K562 (cell line): Measurements from ENCODE around the gene NOSTRIN. TPM values are rescaled to one million over a fixed set of nuclear protein-coding genes. Genes with fewer than 3 reads are reported as not detected.

Experiments
- ADNP ChIP-seq: fragments of 200-800 bp; sonication (Bioruptor generic); IDR thresholded peaks from 2 replicates; pipeline ENCODE4 v1.6.1; 2016; ENCODE audit warnings: missing genetic modification characterization, missing compliant biosample characterization
- CHAMP1 ChIP-seq: fragments of 450-650 bp; IDR thresholded peaks from 2 replicates; pipeline ENCODE4 v1.6.1; 2016; ENCODE audit warnings: mild to moderate bottlenecking
- E2F6 ChIP-seq, 2 experiments: IDR thresholded peaks; 2 replicates each; pipeline ENCODE4 v1.6.1; 2011; ENCODE audit warnings: borderline replicate concordance in 1 of 2, control low read depth in 1 of 2, low read depth in 1 of 2, low read length in 1 of 2, mild to moderate bottlenecking in 1 of 2, mixed read lengths in 1 of 2, moderate library complexity in 1 of 2; ENCODE audit not compliant: insufficient read depth in 1 of 2, insufficient read length in 1 of 2, poor library complexity in 1 of 2, severe bottlenecking in 1 of 2; ENCODE audit errors: extremely low read depth in 1 of 2
- E2F8 ChIP-seq: fragments of 450-650 bp; IDR thresholded peaks from 2 replicates; pipeline ENCODE4 v1.7.1; 2018; ENCODE audit warnings: mild to moderate bottlenecking, low read depth; ENCODE audit not compliant: partially characterized antibody
- ETV5 ChIP-seq: sonication (generic); formaldehyde crosslinking; IDR thresholded peaks from 2 replicates; pipeline ENCODE4 v1.4.0; 2020; ENCODE audit warnings: low read depth, mild to moderate bottlenecking, missing genetic modification reagents
- FOS ChIP-seq: IDR thresholded peaks from 3 replicates; pipeline ENCODE4 v1.6.1; 2011; ENCODE audit not compliant: insufficient read length; ENCODE audit errors: extremely low read depth
- HOXB6 ChIP-seq: fragments of 250-450 bp; sonication (Bioruptor Pico); IDR thresholded peaks from 2 replicates; pipeline ENCODE4 v1.5.1; 2022; ENCODE audit warnings: mild to moderate bottlenecking, borderline replicate concordance
- IFI16 ChIP-seq: fragments of 250-450 bp; sonication (Bioruptor Pico); IDR thresholded peaks from 2 replicates; pipeline ENCODE4 v2.1.2; 2022; ENCODE audit warnings: mild to moderate bottlenecking, inconsistent platforms
- KDM1A ChIP-seq, 2 experiments: fragments of 450-650 bp; IDR thresholded peaks; 2 replicates each; pipeline ENCODE4 v1.6.1; 2016; ENCODE audit warnings: mild to moderate bottlenecking in 2 of 2
- MAZ ChIP-seq, 2 experiments: fragments of 450-650 bp in 1 of 2; sonication (generic) in 1 of 2; formaldehyde crosslinking; IDR thresholded peaks in 1 of 2; conservative IDR thresholded peaks in 1 of 2; 2 replicates each; pipeline versions ENCODE4 v1.4.0 to v1.5.0; 2020; ENCODE audit warnings: mild to moderate bottlenecking in 1 of 2, missing genetic modification reagents in 1 of 2
- MNT ChIP-seq, 2 experiments: fragments of 450-650 bp; conservative IDR thresholded peaks; 2 replicates each; pipeline ENCODE4 v1.6.1; 2017; ENCODE audit warnings: mild to moderate bottlenecking in 2 of 2, moderate library complexity in 2 of 2
- POLR2AphosphoS5 ChIP-seq: IDR thresholded peaks from 2 replicates; pipeline ENCODE4 v1.6.1; 2011; ENCODE audit warnings: mild to moderate bottlenecking, low read depth, low read length, moderate library complexity; ENCODE audit not compliant: control insufficient read depth, insufficient read depth
- ZBTB2 ChIP-seq: fragments of 450-650 bp; IDR thresholded peaks from 2 replicates; pipeline ENCODE4 v1.6.1; 2016; ENCODE audit warnings: antibody characterized with exemption
- ZNF217 ChIP-seq: sonication (generic); formaldehyde crosslinking; IDR thresholded peaks from 2 replicates; pipeline ENCODE4 v1.8.0; 2022; ENCODE audit warnings: mild to moderate bottlenecking, missing genetic modification reagents
- ZNF584 ChIP-seq: fragments of 200-800 bp; sonication (Bioruptor generic); IDR thresholded peaks from 2 replicates; pipeline ENCODE4 v1.6.1; 2016; ENCODE audit warnings: low read depth, mild to moderate bottlenecking, missing genetic modification characterization, missing compliant biosample characterization
- polyA plus RNA-seq, 8 experiments: library from polyadenylated mRNA; depleted of rRNA in 4 of 8; stranded (reverse) in 5 of 8; unstranded in 3 of 8; fragments of >200 nt; fragmentation: Nextera tagmentation in 2 of 8; fragmentation: Illumina TruSeq in 1 of 8; extraction: Ambion mirVana in 2 of 8; extraction: Trizol in 1 of 8; gene quantifications; 2 replicates each; pipeline versions ENCODE4 v1.2.1 to v1.2.3, GENCODE V29; 2011 to 2014; ENCODE audit warnings: inconsistent platforms in 1 of 8, missing spikeins in 1 of 8
- total RNA-seq, 7 experiments: library from RNA; depleted of rRNA in 6 of 7; stranded (reverse); fragments of >200 nt in 6 of 7; fragmentation: Illumina TruSeq in 2 of 7; extraction: Trizol in 2 of 7; gene quantifications; 2 replicates each; pipeline versions ENCODE4 v1.2.1 to v1.2.3, GENCODE V29; 2011 to 2021; ENCODE audit warnings: low replicate concordance in 1 of 7

Gene NOSTRIN
- total and polyA plus RNA-seq, 9 of the 15 experiments (the other 6 are each of a cell fraction or from before 2014, with no cell fraction given): 26.7 to 82.9 (median 56.3) TPM

- TF ChIP-seq MNT (conservative IDR thresholded peaks at IDR 0.05): peak; percentile 68 to 81
- TF ChIP-seq ZBTB2: peak; percentile 51; the same call in 1 of the 2 replicates
- TF ChIP-seq E2F8: peak; percentile 52
- 0 out of 2 replicates have a peak, but pooled peaks have one; percentile 17 for TF ChIP-seq CHAMP1
- no peak for TF ChIP-seq HOXB6 (CRISPR knock-in tag)
- TF ChIP-seq ADNP (tag): no peak
- peak; percentile 79 to 85 for TF ChIP-seq KDM1A (IDR thresholded peaks at IDR 0.05)
- peak; percentile 88 for TF ChIP-seq ETV5 (CRISPR knock-in tag)
- TF ChIP-seq ZNF217 (CRISPR knock-in tag): no peak
- peak in 1 of 2 experiments; percentile 7; a peak in 2 of 4 replicates for TF ChIP-seq MAZ (CRISPR knock-in tag; conservative IDR thresholded peaks at IDR 0.05 in 1 of 2, IDR thresholded peaks at IDR 0.05 in 1 of 2)
- TF ChIP-seq IFI16 (CRISPR knock-in tag): 0 out of 2 replicates have a peak, but pooled peaks have one; percentile 43
- TF ChIP-seq POLR2AphosphoS5: peak; percentile 75
- TF ChIP-seq E2F6 (IDR thresholded peaks at IDR 0.05; ENCODE audit: borderline replicate concordance in 1 of 2, extremely low read depth in 1 of 2, insufficient read depth in 1 of 2, insufficient read length in 1 of 2, low read depth in 1 of 2, low read length in 1 of 2, poor library complexity in 1 of 2, severe bottlenecking in 1 of 2): peak in 1 of 2 experiments; percentile 77
- TF ChIP-seq ZNF584 (CRISPR knock-in tag): peak; percentile 82; the same call in 1 of the 2 replicates
- TF ChIP-seq FOS: no peak
Measured at GRCh38 chr2:168798076-168798887, 4.2 kb upstream of the NOSTRIN start (continued).
